Esophagus muscularis mucosa (tissue), 4 donors: ENCODE results near the gene CTTNBP2NL. TPM values are rescaled to one million over a fixed set of nuclear protein-coding genes. Genes with fewer than 3 reads are reported as not detected.
A peak's percentile ranks its signal among the peaks of the same experiment; 100 is the strongest.
"Not testable (repeated sequence)": the region's sequence is repeated elsewhere in the genome, so short reads cannot be mapped to it uniquely, and the experiment has no call there.

Experiments
- DNase-seq: peaks from one replicate; pipeline ENCODE4 v3.0.0-alpha.2; 2017; ENCODE audit errors: extremely low spot score
- H3K27ac ChIP-seq, 4 donors: fragments of 200-600 bp; sonication (generic); replicated peaks in 1 of 4; 1 replicate in 3 of 4; 2 replicates in 1 of 4; pipeline ENCODE4 v1.5.1; 2016 to 2019; ENCODE audit warnings: mild to moderate bottlenecking in 1 of 4
- H3K27me3 ChIP-seq, 4 donors: fragments of 200-600 bp; sonication (generic); one replicate each; pipeline versions ENCODE4 v1.5.1 to v1.6.0; 2016 to 2019
- H3K36me3 ChIP-seq, 4 donors: fragments of 200-600 bp; sonication (generic); one replicate each; pipeline ENCODE4 v1.5.1; 2016 to 2019
- H3K4me1 ChIP-seq, 4 donors: fragments of 200-600 bp; sonication (generic); one replicate each; pipeline ENCODE4 v1.5.1; 2016 to 2019
- H3K4me3 ChIP-seq, 4 donors: fragments of 200-600 bp; sonication (generic); 1 replicate in 2 of 4; 2 replicates in 2 of 4; pipeline ENCODE4 v1.5.1; 2016 to 2019; ENCODE audit warnings: mild to moderate bottlenecking in 4 of 4, moderate library complexity in 1 of 4
- H3K9me3 ChIP-seq, 4 donors: fragments of 200-600 bp; sonication (generic); 1 replicate in 3 of 4; 2 replicates in 1 of 4; pipeline ENCODE4 v1.5.1; 2016 to 2019
- CTCF ChIP-seq, 3 experiments: fragments of 200-600 bp in 2 of 3; fragments of 450-650 bp in 1 of 3; sonication (generic) in 2 of 3; IDR thresholded peaks; one replicate each; pipeline ENCODE4 v1.5.1; 2017 to 2019; ENCODE audit warnings: antibody characterized with exemption in 3 of 3, mild to moderate bottlenecking in 2 of 3, moderate library complexity in 1 of 3
- EP300 ChIP-seq: sonication (generic); formaldehyde crosslinking; IDR thresholded peaks from one replicate; pipeline ENCODE4 v1.6.1; 2017; ENCODE audit warnings: antibody characterized with exemption
- POLR2A ChIP-seq: fragments of 450-650 bp; IDR thresholded peaks from one replicate; pipeline ENCODE4 v1.6.1; 2017; ENCODE audit warnings: antibody characterized with exemption, moderate library complexity, mild to moderate bottlenecking, low read depth
- POLR2AphosphoS5 ChIP-seq, 2 donors: sonication (generic); formaldehyde crosslinking; IDR thresholded peaks; one replicate each; pipeline ENCODE4 v1.6.1; 2017; ENCODE audit warnings: antibody characterized with exemption in 2 of 2
- WGBS: methylation state at CpG from one replicate; pipeline ENCODE4 v1.1.5; 2018; 5-methylcytosine and 5-hydroxymethylcytosine counted together
- intact Hi-C: fragments of 100-400 bp; cut with DNase I; formaldehyde crosslinking; loops from one replicate; pipeline ENCODE4 v1.15.1; 2023
- total RNA-seq, 4 donors: library from RNA; depleted of rRNA; stranded (reverse); fragments of >200 nt; gene quantifications; one replicate each; pipeline versions ENCODE4 v1.1.0 to v1.2.1, GENCODE V29; 2016

Gene CTTNBP2NL
- total RNA-seq, 4 donors from 2014 or later: 16.2 to 26.9 (median 19.0) TPM

- WGBS: 50% methylated on average over 8 of the region's 8 CpGs
- intact Hi-C loops: no loop called here
Observed at GRCh38 chr1:112448904-112449629, 53.1 kb downstream of the CTTNBP2NL start.

GRCh38 chr1:112449630-112449983 lies 53.6 kb downstream of the CTTNBP2NL start:
- TF ChIP-seq CTCF (IDR thresholded peaks at IDR 0.05) (no peak), POLR2AphosphoS5 (IDR thresholded peaks at IDR 0.05) (no peak), POLR2A (no peak), EP300 (no peak)
- Histone ChIP-seq H3K4me3 (no peak overlapping the region), H3K27me3 (no peaks in the 10 kb centered on the region), H3K4me1 (peaks cover 0 to 82% (median 63%) of the 10 kb centered on the region in 4 donors), H3K36me3 (peaks cover 0 to 34% (median 12%) of the 10 kb centered on the region in 4 donors), H3K9me3 (no peaks in the 10 kb centered on the region), H3K27ac (peak overlapping the region; percentile 4 to 69 (median 28))
- DNase-seq: no peak
- intact Hi-C loops: no loop called here

More at GRCh38 chr1:112448904-112449629, 53.1 kb downstream of the CTTNBP2NL start:
- H3K4me3 ChIP-seq: no peak overlapping the region
- no peak for DNase-seq
- peak overlapping the region; percentile 27 to 69 (median 38) for H3K27ac ChIP-seq
- TF ChIP-seq POLR2A (no peak), POLR2AphosphoS5 (IDR thresholded peaks at IDR 0.05) (no peak)
- H3K4me1 ChIP-seq: peaks cover 3 to 88% (median 67%) of the 10 kb centered on the region in 4 donors
- no peaks in the 10 kb centered on the region for H3K27me3 ChIP-seq
- H3K9me3 ChIP-seq: no peaks in the 10 kb centered on the region
- H3K36me3 ChIP-seq: peaks cover 0 to 29% (median 6%) of the 10 kb centered on the region in 4 donors

GRCh38 chr1:112450773-112451172 lies 54.8 kb downstream of the CTTNBP2NL start:
- DNase-seq: no peak
- Histone ChIP-seq H3K4me1 (peaks cover 0 to 71% (median 51%) of the 10 kb centered on the region in 4 donors), H3K27ac (peak overlapping the region in 1 of 4 donors; percentile 69)

GRCh38 chr1:112451301-112451700 lies 55.3 kb downstream of the CTTNBP2NL start:
- H3K27me3 ChIP-seq, DNase-seq, intact Hi-C loops, H3K4me3 ChIP-seq, H3K9me3 ChIP-seq: not testable (repeated sequence)
- Histone ChIP-seq H3K27ac (peak overlapping the region in 1 of 4 donors; percentile 69), H3K36me3 (peaks cover 5 to 51% (median 28%) of the 10 kb centered on the region in 4 donors), H3K4me1 (peaks cover 0 to 65% (median 46%) of the 10 kb centered on the region in 4 donors)
- 33% methylated on average over 3 of the region's 3 CpGs for WGBS

More at GRCh38 chr1:112450773-112451172, 54.8 kb downstream of the CTTNBP2NL start:
- Histone ChIP-seq H3K4me3 (no peak overlapping the region), H3K9me3 (no peaks in the 10 kb centered on the region), H3K27me3 (no peaks in the 10 kb centered on the region), H3K36me3 (peaks cover 0 to 46% (median 23%) of the 10 kb centered on the region in 4 donors)
- TF ChIP-seq POLR2A (no peak), EP300 (no peak), CTCF (IDR thresholded peaks at IDR 0.05) (no peak), POLR2AphosphoS5 (IDR thresholded peaks at IDR 0.05) (no peak)
- intact Hi-C loops: no loop called here

- intact Hi-C loops: no loop called here
- 100% methylated on average over 1 of the region's 1 CpG for WGBS
- Histone ChIP-seq H3K36me3 (peaks cover 15 to 66% (median 47%) of the 10 kb centered on the region in 4 donors), H3K9me3 (no peaks in the 10 kb centered on the region), H3K27ac (no peak overlapping the region), H3K4me1 (peaks cover 4 to 46% (median 25%) of the 10 kb centered on the region in 4 donors), H3K27me3 (no peaks in the 10 kb centered on the region), H3K4me3 (no peak overlapping the region)
- no peak for DNase-seq
- TF ChIP-seq POLR2A (no peak), EP300 (no peak), POLR2AphosphoS5 (IDR thresholded peaks at IDR 0.05) (no peak), CTCF (IDR thresholded peaks at IDR 0.05) (no peak)
Observed at GRCh38 chr1:112453876-112454275, 57.9 kb downstream of the CTTNBP2NL start.
